Retinal pigment epithelial cell (primary cell): ENCODE measurements around the gene CXCL11.

Source experiments
- DNase-seq: peaks from one replicate; pipeline ENCODE4 v3.0.0-alpha.2; 2010; ENCODE audit warnings: low read depth
- H3K4me3 ChIP-seq: 2 replicates; pipeline ENCODE4 v1.5.1; 2011; ENCODE audit warnings: mild to moderate bottlenecking, low read length, control low read depth, moderate library complexity
- CTCF ChIP-seq: conservative IDR thresholded peaks from 2 replicates; pipeline ENCODE4 v1.5.1; 2011; ENCODE audit warnings: low read depth, low read length, control low read depth, inconsistent platforms

The CXCL11 gene

DNA sequence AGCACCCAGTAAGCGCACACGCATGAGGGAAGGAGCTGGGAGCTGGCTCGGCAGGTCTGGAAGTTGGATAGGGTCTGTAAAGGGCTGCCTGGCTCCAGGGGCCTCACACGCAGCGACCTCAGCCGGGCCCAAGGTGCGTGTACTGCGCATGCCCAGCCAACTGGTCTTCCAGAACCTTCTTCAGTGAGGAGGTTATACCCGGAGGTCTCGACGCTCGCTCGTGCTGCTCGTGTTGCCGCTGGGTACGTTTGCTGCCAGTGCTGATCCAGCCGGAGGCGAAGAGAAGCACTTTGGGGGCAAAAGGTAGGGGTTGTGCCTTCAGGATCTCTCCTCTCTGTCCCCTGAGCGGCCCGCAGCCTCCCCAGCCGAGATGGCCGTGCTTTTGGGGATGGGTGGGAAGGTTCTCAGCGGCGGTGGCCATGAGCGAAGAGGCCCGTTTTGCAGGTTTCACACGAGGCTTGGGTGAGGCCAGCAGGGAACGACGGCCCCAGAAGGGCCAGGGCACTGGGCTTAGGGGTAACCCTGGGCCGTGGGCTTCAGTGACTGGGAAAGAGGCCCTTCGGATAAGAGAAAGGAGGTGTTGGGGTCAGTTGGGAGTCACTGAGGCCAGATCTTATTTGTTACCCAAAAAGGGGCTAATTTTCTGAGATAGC is 24.7 kb downstream of the CXCL11 start:
- DNase-seq = no peak
- TF ChIP-seq CTCF = no peak
- no peak overlapping the region for H3K4me3 ChIP-seq

- no peak for DNase-seq
- TF ChIP-seq CTCF = no peak
- no peak overlapping the region for H3K4me3 ChIP-seq
These were observed 25.3 kb downstream of the CXCL11 start for GRCh38 chr4:76010576-76010975.

DNA sequence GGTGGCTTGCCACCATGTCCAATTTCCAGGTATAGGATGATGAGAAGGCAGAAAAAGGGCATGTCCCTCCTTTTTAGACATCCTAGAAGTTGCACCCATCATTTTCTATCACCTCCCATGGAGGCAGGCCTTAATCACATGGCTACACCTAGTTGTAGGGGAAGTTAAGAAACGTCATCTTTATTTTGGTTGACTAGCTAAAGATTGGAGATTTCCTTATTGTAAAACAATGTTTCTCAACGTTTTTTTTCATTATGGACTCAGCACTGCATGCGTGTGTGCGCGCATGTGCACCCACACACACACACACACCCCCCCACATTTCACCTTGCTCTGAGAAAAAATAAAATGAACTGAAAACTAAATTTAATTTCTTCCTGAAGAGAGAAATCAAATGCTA is 26.6 kb downstream of the CXCL11 start:
- no peak overlapping the region for H3K4me3 ChIP-seq

GRCh38 chr4:76007089-76007862 is 28.6 kb downstream of the CXCL11 start, which contains the start of gene CXCL9:
TSS of gene CXCL9 (minus strand) at chr4:76007509. CDS start at chr4:76007449, 60 bp downstream.
- DNase-seq = no peak
- no peak within 1 kb of the TSS for H3K4me3 ChIP-seq
- TF ChIP-seq CTCF = no peak

More for the DNA sequence above, 26.6 kb downstream of the CXCL11 start:
- TF ChIP-seq CTCF = no peak
- no peak for DNase-seq

DNA sequence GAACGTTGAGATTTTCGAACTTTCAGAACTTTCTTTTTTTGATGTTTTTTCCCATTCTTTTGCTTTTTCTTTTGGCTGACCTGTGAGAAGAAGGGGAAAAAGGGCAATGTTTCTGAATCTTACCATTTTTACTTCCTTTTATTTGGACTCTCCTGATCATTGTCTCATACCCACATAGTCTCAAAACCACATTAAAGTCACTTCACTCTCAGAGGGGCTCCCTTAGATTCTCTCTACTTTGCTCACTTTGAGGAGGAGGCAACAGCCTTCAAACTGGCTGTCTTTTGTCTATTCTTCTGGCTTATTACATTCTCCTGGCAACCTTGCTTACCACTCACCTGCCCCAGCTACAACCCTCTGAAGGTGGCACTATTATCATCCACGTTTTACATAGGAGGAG is 32.2 kb downstream of the CXCL11 start:
- no peak for DNase-seq
- H3K4me3 ChIP-seq = no peak overlapping the region
- TF ChIP-seq CTCF = no peak

DNA sequence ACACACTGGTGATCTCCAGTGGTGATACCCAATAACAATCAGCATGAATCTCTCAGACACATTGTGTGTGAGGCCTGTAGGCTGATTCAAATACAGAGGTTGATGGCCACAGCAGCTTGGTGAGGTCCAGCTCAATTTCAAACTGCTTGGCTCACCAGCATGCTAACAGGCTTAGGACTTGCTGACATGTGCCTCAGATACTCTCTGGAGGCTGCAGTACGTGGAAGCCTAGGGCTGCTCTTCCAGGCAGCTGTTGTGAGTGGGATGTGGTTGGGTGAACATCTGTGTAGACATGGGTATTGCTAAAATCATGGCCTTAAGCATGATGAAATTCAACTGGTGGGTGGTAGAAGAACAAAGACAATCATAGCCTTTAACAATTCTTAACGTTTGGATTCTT is 32.8 kb downstream of the CXCL11 start:
- no peak overlapping the region for H3K4me3 ChIP-seq
- TF ChIP-seq CTCF = no peak
- no peak for DNase-seq

GRCh38 chr4:76002176-76002575 is 33.7 kb downstream of the CXCL11 start:
- DNase-seq = no peak
- no peak overlapping the region for H3K4me3 ChIP-seq
- TF ChIP-seq CTCF = no peak
